ENCODE measurements around the gene TNNT3. TPM values are rescaled to one million over a fixed set of nuclear protein-coding genes. Genes with fewer than 3 reads are reported as not detected.

The TNNT3 gene
- total RNA-seq, 1 experiment from 2014 or later: not detected

GRCh38 chr11:1893581-1894359, 25.7 kb upstream of the TNNT3 start:
- H3K27ac Mint-ChIP-seq: no peak overlapping the region

More at GRCh38 chr11:1893581-1894359, 25.7 kb upstream of the TNNT3 start:
- Mint-ChIP-seq H3K4me1 (no peaks in the 10 kb centered on the region), H3K9me3 (no peaks in the 10 kb centered on the region; a peak in 1 of 5 replicates), H3K4me3 (no peak overlapping the region; a peak in 1 of 5 replicates), H3K36me3 (ENCODE audit: insufficient read depth in 1 of 3, low read depth in 3 of 3) (no peaks in the 10 kb centered on the region), H3K27me3 (ENCODE audit: low read depth) (peaks cover 28% of the 10 kb centered on the region)
- H3K18ac ChIP-seq (ENCODE audit: insufficient read length, low read depth, low read length): no peak overlapping the region
- H3K23me2 ChIP-seq (ENCODE audit: insufficient read length, low read depth, low read length, poor library complexity, severe bottlenecking): no peaks in the 10 kb centered on the region
- H3K9me3 ChIP-seq (ENCODE audit: control insufficient read depth, low read depth, low read length): no peaks in the 10 kb centered on the region
- no peak overlapping the region for H2BK120ac ChIP-seq (ENCODE audit: low read depth, low read length, poor library complexity, severe bottlenecking)
- no peak overlapping the region for H4K8ac ChIP-seq (replicated peaks; ENCODE audit: insufficient read length, low read depth, low read length)
- H2AK5ac ChIP-seq (ENCODE audit: insufficient read length, low read length): no peak overlapping the region
- no peak for TF ChIP-seq CTCF (conservative IDR thresholded peaks at IDR 0.05)
- H3K79me1 ChIP-seq (ENCODE audit: insufficient read depth, low read depth, low read length, poor library complexity, severe bottlenecking): no peaks in the 10 kb centered on the region
- no peaks in the 10 kb centered on the region for H4K20me1 ChIP-seq (ENCODE audit: control insufficient read depth, insufficient read depth, insufficient read length)
- WGBS (ENCODE audit: extremely low coverage, insufficient read length, low lambda C conversion rate): 100% methylated on average over 2 of the region's 5 CpGs
- no peak overlapping the region for H3K4me2 ChIP-seq (ENCODE audit: insufficient read depth, insufficient read length, low read length)
- no peak overlapping the region for H2BK15ac ChIP-seq (ENCODE audit: low read depth, low read length)
- H3K79me2 ChIP-seq (ENCODE audit: insufficient read depth, low read length): no peaks in the 10 kb centered on the region
- no peak overlapping the region for H3K27ac ChIP-seq (ENCODE audit: insufficient read length, low read depth, low read length)
- H3K9ac ChIP-seq (ENCODE audit: extremely low read depth, insufficient read length, low read length): no peak overlapping the region
- H2BK20ac ChIP-seq (ENCODE audit: low read depth, low read length, poor library complexity, severe bottlenecking): no peak overlapping the region
- no peak overlapping the region for H3K14ac ChIP-seq (ENCODE audit: insufficient read depth, low read length)
- no peak overlapping the region for H4K91ac ChIP-seq (ENCODE audit: insufficient read length, low read depth, low read length)
- H3K27me3 ChIP-seq (ENCODE audit: insufficient read depth, low read length): no peaks in the 10 kb centered on the region; the same call in 1 of the 2 replicates
- no peak overlapping the region for H4K5ac ChIP-seq (ENCODE audit: insufficient read length, low read depth, low read length)
- H3K23ac ChIP-seq (ENCODE audit: insufficient read length, low read depth, low read length): no peak overlapping the region
- no peak overlapping the region for H3T11ph ChIP-seq (ENCODE audit: low read length)
- H3K4ac ChIP-seq (ENCODE audit: low read depth, low read length): no peak overlapping the region
- H2BK12ac ChIP-seq (ENCODE audit: insufficient read length, low read depth, low read length): no peak overlapping the region
- H3K4me1 ChIP-seq (ENCODE audit: insufficient read depth, low read length): no peaks in the 10 kb centered on the region
- H2BK5ac ChIP-seq (ENCODE audit: insufficient read length, low read length): no peak overlapping the region
- H2AFZ ChIP-seq (ENCODE audit: low read length): no peak overlapping the region
- DNase-seq: no peak
- H3K56ac ChIP-seq (ENCODE audit: insufficient read length, low read depth, low read length): no peak overlapping the region
